Measurements from ENCODE around the gene DOP1A.

The DOP1A gene

DNA sequence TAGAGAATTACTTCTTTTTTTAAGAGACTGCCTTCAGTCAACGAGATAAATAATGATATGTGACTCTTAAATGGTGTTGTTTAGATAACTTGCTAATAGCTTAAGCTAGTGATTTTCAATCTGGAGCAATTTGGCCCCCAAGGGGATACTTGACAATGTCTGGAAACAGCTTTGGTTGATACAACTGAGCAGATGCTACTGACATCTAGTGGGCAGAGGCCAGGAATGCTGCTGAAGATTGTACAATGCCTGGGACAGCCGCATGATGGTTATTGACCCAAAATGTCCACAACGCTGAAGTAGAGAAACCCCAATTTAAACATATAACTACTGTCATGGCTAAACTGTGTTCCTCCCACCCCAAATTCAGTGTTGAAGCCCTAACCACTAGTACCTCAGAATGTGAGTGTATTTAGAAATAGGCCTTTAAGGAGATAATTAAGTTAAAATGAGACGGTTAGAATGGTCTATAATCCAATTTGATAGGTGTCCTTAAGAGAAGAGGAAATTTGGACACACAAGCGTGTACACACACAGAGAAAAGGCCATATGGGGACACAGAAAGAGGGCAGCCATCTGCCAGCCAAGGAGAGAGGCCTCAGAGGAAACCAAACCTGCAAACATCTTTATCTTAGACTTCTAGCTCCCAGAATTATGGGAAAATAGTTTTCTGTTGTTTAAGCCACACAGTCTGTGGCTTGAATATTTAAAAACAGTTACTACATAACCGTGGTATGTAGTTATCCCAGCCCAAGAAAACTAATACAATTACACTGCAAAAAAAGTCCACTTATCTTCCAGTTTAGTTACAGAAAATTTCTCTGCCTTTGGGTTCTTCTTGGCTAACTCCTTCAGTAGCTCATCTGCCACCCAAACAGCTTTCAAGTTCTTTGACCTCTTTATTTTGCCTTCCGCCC lies 147.9 kb downstream of the DOP1A start:
- DNase-seq = peak; percentile 15

DNA sequence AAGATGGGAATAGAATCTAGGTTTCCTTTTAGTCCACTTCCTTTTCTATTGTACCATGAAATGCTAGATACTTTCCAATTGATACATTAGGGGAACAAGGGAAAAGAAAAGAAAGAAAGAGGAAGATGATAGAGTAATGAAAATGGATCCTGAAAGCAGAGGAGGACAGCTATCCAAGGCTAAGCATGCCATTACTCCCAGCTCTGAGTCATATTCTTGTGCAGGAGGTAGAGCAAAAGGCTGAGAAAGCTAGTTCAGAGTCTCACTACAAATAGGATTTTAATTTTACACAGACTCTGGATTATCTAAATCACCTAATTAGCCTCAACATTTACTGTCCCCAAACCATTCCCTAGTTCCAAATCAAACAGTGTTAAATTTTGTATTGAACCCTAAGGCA lies 149.3 kb downstream of the DOP1A start:
- no peak for DNase-seq

All from T-helper 9 cell (primary cell).